ENCODE measurements around the gene TMEM50A. TPM values are rescaled to one million over a fixed set of nuclear protein-coding genes. Genes with fewer than 3 reads are reported as not detected.
"Not testable (repeated sequence)": the region's sequence is repeated elsewhere in the genome, so short reads cannot be mapped to it uniquely, and the experiment has no call there.

The TMEM50A gene
- total RNA-seq, 1 experiment from 2014 or later = 95.9 TPM

DNA sequence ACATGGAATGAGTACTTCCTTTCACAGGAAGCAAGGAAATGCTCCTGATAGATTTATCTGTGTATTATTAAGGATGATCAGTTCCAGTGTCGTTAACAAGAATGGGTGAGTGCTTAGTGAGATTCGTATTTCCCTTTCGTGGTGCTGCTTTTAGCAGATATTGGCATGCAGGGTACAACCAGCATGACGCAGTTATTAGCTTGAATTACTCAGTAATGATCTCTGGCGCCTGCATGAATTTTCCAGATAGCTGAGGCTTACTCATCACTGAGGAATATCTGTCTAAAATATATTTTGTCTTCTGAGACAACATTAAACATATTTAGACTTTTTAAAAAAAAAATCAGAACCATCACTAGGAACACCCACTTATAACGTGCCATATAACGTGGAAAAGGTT, 33.6 kb downstream of the TMEM50A start:
- H3K14ac ChIP-seq (ENCODE audit: insufficient read depth, low read length); H3K9me3 Mint-ChIP-seq; H4K20me1 ChIP-seq (ENCODE audit: control insufficient read depth, insufficient read depth, insufficient read length); H3K4me2 ChIP-seq (ENCODE audit: insufficient read depth, insufficient read length, low read length); H3K4me1 ChIP-seq (ENCODE audit: insufficient read depth, low read length); H3T11ph ChIP-seq (ENCODE audit: low read length); H2AFZ ChIP-seq (ENCODE audit: low read length); H3K27ac ChIP-seq (ENCODE audit: insufficient read length, low read depth, low read length); H3K27me3 Mint-ChIP-seq (ENCODE audit: low read depth); H3K23ac ChIP-seq (ENCODE audit: insufficient read length, low read depth, low read length); H4K8ac ChIP-seq (replicated peaks; ENCODE audit: insufficient read length, low read depth, low read length); H3K18ac ChIP-seq (ENCODE audit: insufficient read length, low read depth, low read length); H3K79me1 ChIP-seq (ENCODE audit: insufficient read depth, low read depth, low read length, poor library complexity, severe bottlenecking); H3K4ac ChIP-seq (ENCODE audit: low read depth, low read length); H4K91ac ChIP-seq (ENCODE audit: insufficient read length, low read depth, low read length); H3K27ac Mint-ChIP-seq; H2BK120ac ChIP-seq (ENCODE audit: low read depth, low read length, poor library complexity, severe bottlenecking); H2BK12ac ChIP-seq (ENCODE audit: insufficient read length, low read depth, low read length); H3K9me3 ChIP-seq (ENCODE audit: control insufficient read depth, low read depth, low read length); H3K56ac ChIP-seq (ENCODE audit: insufficient read length, low read depth, low read length); H3K79me2 ChIP-seq (ENCODE audit: insufficient read depth, low read length); DNase-seq; H2AK5ac ChIP-seq (ENCODE audit: insufficient read length, low read length); H2BK20ac ChIP-seq (ENCODE audit: low read depth, low read length, poor library complexity, severe bottlenecking); H3K4me3 Mint-ChIP-seq; H4K5ac ChIP-seq (ENCODE audit: insufficient read length, low read depth, low read length); H2BK5ac ChIP-seq (ENCODE audit: insufficient read length, low read length); H2BK15ac ChIP-seq (ENCODE audit: low read depth, low read length); H3K27me3 ChIP-seq (ENCODE audit: insufficient read depth, low read length); H3K9ac ChIP-seq (ENCODE audit: extremely low read depth, insufficient read length, low read length); H3K23me2 ChIP-seq (ENCODE audit: insufficient read length, low read depth, low read length, poor library complexity, severe bottlenecking); H3K36me3 Mint-ChIP-seq (ENCODE audit: insufficient read depth in 1 of 3, low read depth in 3 of 3): not testable (repeated sequence)
- no CpG with 5 or more reads among the region's 7 CpGs for WGBS (ENCODE audit: extremely low coverage, insufficient read length, low lambda C conversion rate)
- H3K4me1 Mint-ChIP-seq = peaks cover 12 to 18% of the 10 kb centered on the region in 2 experiments

DNA sequence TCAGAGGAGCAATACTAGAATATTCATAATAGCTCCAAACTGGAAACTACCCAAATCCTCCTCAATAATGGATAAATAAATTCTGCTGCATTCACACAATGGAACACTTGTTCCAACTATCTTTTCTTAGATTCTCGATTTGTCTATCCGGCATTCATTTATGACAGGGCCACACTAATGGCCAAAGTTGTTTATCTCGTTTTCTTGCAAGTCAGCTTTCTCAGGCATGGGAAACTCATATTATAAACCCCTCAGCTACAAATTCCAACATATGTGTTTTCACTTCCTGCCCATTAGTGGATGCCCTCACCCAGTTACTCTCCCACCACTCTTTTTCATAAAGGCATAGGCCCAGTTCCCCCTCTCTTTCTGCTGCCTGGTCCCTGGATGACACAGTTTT, 40.2 kb downstream of the TMEM50A start:
- H3K4me1 ChIP-seq (ENCODE audit: insufficient read depth, low read length); H3K14ac ChIP-seq (ENCODE audit: insufficient read depth, low read length): not testable (repeated sequence)
- no CpG with 5 or more reads among the region's 3 CpGs for WGBS (ENCODE audit: extremely low coverage, insufficient read length, low lambda C conversion rate)

More for the DNA sequence above, 40.2 kb downstream of the TMEM50A start:
- H3K23me2 ChIP-seq (ENCODE audit: insufficient read length, low read depth, low read length, poor library complexity, severe bottlenecking); H3K27ac Mint-ChIP-seq; H3K4me2 ChIP-seq (ENCODE audit: insufficient read depth, insufficient read length, low read length); H3K9ac ChIP-seq (ENCODE audit: extremely low read depth, insufficient read length, low read length); H2BK12ac ChIP-seq (ENCODE audit: insufficient read length, low read depth, low read length); DNase-seq; H4K91ac ChIP-seq (ENCODE audit: insufficient read length, low read depth, low read length); H3K27me3 ChIP-seq (ENCODE audit: insufficient read depth, low read length); H2AK5ac ChIP-seq (ENCODE audit: insufficient read length, low read length); H4K20me1 ChIP-seq (ENCODE audit: control insufficient read depth, insufficient read depth, insufficient read length); H3K36me3 Mint-ChIP-seq (ENCODE audit: insufficient read depth in 1 of 3, low read depth in 3 of 3); H3K23ac ChIP-seq (ENCODE audit: insufficient read length, low read depth, low read length); H3K56ac ChIP-seq (ENCODE audit: insufficient read length, low read depth, low read length); H3K79me1 ChIP-seq (ENCODE audit: insufficient read depth, low read depth, low read length, poor library complexity, severe bottlenecking); H4K5ac ChIP-seq (ENCODE audit: insufficient read length, low read depth, low read length); H2BK20ac ChIP-seq (ENCODE audit: low read depth, low read length, poor library complexity, severe bottlenecking); H3K27ac ChIP-seq (ENCODE audit: insufficient read length, low read depth, low read length); H3K79me2 ChIP-seq (ENCODE audit: insufficient read depth, low read length); H3K4me1 Mint-ChIP-seq; H3K9me3 Mint-ChIP-seq; H3T11ph ChIP-seq (ENCODE audit: low read length); H3K27me3 Mint-ChIP-seq (ENCODE audit: low read depth); H3K4ac ChIP-seq (ENCODE audit: low read depth, low read length); H3K18ac ChIP-seq (ENCODE audit: insufficient read length, low read depth, low read length); H2BK15ac ChIP-seq (ENCODE audit: low read depth, low read length); H4K8ac ChIP-seq (replicated peaks; ENCODE audit: insufficient read length, low read depth, low read length); H2AFZ ChIP-seq (ENCODE audit: low read length); H2BK5ac ChIP-seq (ENCODE audit: insufficient read length, low read length); H3K9me3 ChIP-seq (ENCODE audit: control insufficient read depth, low read depth, low read length); H3K4me3 Mint-ChIP-seq; H2BK120ac ChIP-seq (ENCODE audit: low read depth, low read length, poor library complexity, severe bottlenecking): not testable (repeated sequence)
